Activated CD4-positive, alpha-beta T cell treated with anti-CD3 and anti-CD28 coated beads, Interleukin-2, amount 50 U/mL, for 1 hour (primary cell): Measurements from ENCODE around the gene FAM120A.

Source experiments
- DNase-seq: peaks from one replicate; pipeline ENCODE4 v3.0.0-alpha.2; 2020

FAM120A gene

DNA sequence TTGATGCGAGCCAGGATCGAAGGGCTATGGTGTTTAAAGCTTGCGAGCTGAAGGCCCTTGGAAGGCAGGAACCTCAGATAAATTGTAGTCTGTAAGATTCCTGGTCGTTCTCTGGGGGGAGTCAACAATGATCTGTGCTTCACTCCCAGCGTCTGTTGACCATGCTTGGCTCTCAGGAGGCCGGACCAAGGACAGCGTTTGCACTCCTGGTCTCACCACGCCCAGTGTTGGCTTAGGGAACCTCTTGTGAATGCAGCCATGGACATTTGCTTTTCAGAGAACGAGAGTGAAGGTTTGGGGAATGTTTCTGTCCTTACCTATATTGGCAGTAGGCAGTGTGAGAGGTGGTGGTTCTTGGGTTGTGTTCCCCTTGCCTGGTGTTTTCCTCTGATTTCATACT is 62.1 kb downstream of the FAM120A start:
- no peak for DNase-seq

GRCh38 chr9:93517331-93517730 is 65.8 kb downstream of the FAM120A start:
- no peak for DNase-seq

GRCh38 chr9:93520523-93520922 is 69.0 kb downstream of the FAM120A start:
- no peak for DNase-seq

DNA sequence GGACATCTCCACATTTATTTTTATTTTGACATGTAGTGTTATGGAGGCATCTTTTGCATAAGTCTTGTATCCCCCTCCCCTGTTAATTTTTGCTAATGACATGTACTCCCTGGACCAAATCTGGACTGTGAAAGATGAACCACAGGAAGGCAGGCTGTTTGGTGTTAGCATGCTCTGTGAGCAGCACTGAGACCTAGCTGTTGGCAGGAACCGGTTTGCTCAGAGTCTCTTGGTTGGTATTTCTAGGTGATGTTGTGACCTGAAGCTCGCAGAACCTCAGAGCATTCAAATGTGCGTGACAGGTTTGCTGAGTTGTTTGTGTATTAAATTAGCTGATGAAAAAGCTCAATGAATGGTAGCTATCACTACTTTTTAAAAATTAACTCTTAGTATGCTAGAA is 71.3 kb downstream of the FAM120A start:
- DNase-seq: no peak

- no peak for DNase-seq
Measured at GRCh38 chr9:93523518-93524144, 72.1 kb downstream of the FAM120A start.

DNA sequence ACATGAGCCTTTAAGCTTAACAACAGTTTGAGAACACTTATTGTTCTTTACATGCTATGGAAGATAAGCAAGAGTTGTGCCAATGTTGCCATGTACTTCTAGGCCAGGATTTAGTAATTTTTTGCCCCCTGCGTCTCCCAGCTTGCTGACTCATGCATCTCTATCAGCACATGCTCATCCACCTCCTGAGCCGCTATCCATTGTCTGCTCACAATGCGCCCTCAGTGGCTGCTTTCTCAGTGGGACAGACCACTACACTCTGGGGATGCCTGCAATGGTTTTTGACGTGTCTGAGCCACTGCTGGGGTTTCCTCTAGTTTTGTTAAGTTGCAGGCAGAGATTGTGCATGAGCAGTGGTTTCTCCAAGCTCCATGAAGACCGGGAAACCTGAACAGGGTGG is 74.0 kb downstream of the FAM120A start:
- DNase-seq: no peak

DNA sequence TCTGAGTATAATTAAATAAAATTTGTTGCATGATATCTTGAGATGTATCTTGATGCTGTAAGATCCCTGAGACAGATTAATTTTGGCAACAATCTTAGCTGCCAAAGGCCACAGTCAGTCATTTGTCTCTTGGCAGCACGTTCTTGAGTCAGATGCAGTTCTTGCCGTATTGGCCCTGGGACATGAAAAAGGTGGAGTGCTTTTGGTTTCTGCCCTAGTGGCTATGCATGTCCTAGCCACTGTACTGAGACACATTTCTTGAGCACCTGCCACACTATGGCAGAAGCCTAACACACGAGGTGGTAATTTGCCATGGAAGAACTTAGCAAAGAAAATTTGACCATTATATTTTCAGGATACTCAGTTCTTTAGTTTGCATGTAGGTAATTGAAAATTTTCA is 79.9 kb downstream of the FAM120A start:
- DNase-seq: no peak

DNA sequence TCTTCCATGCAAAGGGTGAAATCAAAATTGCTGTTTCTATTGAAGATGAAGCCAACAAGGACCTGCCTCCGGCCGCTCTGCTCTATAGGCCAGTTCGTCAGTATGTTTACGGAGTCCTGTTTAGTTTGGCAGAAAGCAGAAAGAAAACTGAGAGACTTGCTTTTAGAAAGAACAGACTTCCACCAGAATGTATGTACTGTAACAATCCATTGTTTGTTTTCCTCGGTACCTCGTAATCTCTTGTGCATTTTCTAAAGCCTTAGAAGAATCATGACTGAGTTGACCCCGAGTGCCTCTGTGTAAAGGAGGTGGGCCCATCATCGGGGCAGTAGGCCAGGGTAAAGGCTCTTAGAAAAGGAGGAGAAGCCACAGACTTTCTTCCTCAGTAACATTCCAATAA is 80.7 kb downstream of the FAM120A start:
- DNase-seq: no peak

- no peak for DNase-seq
Measured at GRCh38 chr9:93533863-93534262, 82.4 kb downstream of the FAM120A start.

GRCh38 chr9:93536167-93536566 is 84.7 kb downstream of the FAM120A start:
- DNase-seq: no peak

DNA sequence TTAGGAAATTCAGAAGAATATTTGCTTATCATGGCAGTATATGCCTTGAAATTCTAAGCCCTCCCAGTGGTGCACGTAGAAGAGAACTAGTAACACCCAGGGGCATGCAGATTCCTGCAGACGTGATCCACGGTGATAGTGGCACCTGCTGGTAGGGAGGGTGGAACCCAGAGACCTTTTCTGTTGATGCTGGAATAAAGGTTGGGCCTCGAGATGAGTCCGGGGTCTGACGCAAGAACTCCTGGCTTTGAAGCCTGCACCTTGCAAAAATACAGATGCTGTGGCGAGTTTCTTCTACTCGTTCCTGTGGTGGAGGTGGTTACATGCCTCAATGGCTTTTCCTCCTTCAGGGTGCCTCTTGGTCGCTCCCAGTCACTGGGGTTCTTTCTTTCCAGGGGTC is 85.4 kb downstream of the FAM120A start:
- no peak for DNase-seq

DNA sequence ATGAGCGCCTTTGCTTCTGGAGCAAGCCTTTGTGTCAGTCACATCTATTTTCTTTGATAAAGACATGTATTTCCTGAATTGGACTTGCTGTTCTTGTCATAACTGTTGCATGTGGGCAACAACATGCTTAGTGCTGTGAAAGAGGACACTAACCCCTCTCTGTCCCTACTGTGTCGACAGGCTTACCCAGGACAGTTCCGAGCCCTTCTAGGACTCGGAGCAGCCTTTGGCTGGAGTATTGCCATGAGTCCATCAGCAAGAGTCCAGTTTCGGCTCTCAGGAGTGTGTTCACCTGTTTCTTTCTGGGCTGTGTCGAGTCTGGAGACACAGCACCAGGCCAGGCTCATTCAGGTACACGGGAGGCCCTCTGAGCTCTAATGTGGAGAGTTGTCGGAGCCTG is 88.8 kb downstream of the FAM120A start:
- DNase-seq: no peak

DNA sequence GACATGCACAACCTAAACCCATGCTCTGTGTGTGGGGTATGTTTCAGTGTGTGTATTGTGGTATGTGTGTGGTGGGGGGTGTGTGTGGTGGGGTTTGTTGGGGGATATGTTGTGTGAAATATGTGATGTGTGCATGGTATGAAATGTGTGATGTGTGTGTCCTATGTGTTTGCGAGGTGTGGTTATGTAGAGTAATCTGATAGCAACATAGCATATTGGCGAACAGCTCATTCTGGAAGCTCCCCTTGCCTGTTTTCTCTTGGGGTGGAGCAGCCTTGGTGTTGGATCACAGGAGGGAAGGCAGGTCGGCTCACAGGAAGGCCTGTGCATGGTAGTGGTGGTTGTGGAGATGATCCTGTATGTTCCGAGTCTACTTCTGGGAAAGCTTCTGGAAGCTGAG is 89.5 kb downstream of the FAM120A start:
- no peak for DNase-seq

GRCh38 chr9:93541581-93542349 is 90.3 kb downstream of the FAM120A start:
- DNase-seq: no peak

GRCh38 chr9:93543117-93543516 is 91.6 kb downstream of the FAM120A start:
- no peak for DNase-seq

DNA sequence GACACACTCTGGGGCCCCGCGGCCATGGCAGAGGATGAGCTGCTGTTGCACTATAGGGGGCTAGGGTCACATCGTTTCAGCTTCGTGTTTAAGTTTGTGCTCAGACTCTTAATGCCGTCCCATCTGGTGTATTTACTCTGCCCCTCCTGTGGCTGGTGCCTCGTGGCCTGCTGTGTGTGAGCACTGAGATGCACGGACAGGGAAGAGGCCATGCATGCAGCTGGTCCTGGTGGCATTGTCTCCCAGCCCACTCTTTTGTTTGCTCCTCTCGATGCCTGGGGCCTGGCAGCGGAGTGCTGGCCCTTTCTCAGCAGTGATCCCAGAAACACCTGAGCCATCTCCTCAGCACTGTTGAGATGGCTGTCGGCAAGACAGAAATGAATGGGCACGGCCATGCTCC is 94.9 kb downstream of the FAM120A start:
- DNase-seq: no peak

DNA sequence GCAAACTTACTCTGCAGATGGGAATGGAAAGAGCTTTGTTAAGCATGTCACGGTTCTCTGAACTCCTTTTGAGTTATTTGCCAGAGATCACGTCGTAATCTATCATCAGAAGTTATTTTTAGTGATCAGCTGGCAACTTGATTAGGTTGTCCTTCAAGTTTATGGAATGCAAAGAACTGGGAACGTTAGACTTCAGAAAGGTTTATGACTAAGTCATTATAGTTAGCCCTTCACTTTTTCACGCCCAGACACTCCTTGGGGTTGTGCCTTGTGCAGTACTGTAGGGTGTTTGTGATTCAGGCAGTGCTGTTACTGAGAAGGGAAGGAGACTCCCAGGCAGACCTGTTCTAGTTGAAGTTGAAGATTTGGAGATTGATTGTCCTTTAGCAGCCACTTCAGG is 98.1 kb downstream of the FAM120A start:
- no peak for DNase-seq

DNA sequence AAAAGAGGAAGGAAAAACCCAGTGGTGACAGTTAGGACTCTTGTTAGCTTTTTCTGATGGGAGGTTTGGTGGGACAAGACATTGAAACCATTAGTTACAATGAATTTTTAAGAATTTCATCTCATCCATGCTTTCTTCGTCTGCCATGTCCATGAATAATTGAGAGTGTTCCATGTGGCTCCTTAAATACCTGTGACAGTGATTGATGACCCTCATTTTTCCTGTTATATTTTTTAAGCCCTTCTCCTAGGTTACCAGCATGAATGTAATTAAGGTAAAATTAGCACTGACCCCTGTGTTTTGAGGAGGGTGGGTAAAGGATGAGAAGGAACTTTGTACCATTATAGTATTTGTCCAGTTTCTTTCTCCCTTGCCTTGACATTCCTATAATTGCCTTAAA is 101.4 kb downstream of the FAM120A start:
- DNase-seq: no peak

- no peak for DNase-seq
Measured at GRCh38 chr9:93555370-93555769, 103.9 kb downstream of the FAM120A start.

GRCh38 chr9:93557366-93558137 is 106.1 kb downstream of the FAM120A start:
- no peak for DNase-seq

- no peak for DNase-seq
Measured at GRCh38 chr9:93558503-93558902, 107.0 kb downstream of the FAM120A start.

DNA sequence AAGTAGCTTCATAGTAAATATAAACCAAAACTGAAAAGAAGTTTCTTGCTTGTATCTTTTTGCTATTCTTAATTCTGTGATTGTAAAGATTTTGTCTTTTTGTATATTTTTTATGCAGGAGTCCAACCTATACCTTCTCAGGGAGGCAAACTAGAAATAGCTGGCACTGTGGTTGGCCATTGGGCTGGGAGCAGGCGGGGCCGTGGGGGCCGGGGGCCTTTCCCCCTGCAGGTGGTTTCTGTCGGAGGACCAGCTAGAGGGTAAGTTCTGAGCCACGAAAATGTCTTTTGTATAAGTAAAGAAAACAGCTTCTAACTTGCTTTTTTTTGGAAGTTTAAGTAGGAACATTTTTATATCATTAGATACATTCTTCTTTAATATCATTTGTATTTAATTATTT is 109.5 kb downstream of the FAM120A start:
- no peak for DNase-seq

GRCh38 chr9:93562157-93562556 is 110.7 kb downstream of the FAM120A start:
- no peak for DNase-seq

GRCh38 chr9:93565089-93565488 is 113.6 kb downstream of the FAM120A start:
- no peak for DNase-seq
